Transverse colon (tissue), 4 donors: ENCODE data around the gene BCAN. TPM values are rescaled to one million over a fixed set of nuclear protein-coding genes. Genes with fewer than 3 reads are reported as not detected.
A peak's percentile ranks its signal among the peaks of the same experiment; 100 is the strongest.

ENCODE experiments used
- DNase-seq: peaks from one replicate; pipeline ENCODE4 v3.0.0-alpha.2; 2019
- H3K27ac ChIP-seq, 4 donors: fragments of 200-600 bp; sonication (generic); 2 replicates each; pipeline ENCODE4 v1.5.1; 2016 to 2018; ENCODE audit warnings: inconsistent platforms in 4 of 4
- H3K27me3 ChIP-seq: fragments of 200-600 bp; sonication (generic); 2 replicates; pipeline ENCODE4 v1.5.1; 2017; ENCODE audit warnings: inconsistent platforms
- H3K36me3 ChIP-seq, 4 donors: fragments of 200-600 bp; sonication (generic); 2 replicates each; pipeline ENCODE4 v1.5.1; 2017 to 2019; ENCODE audit warnings: inconsistent platforms in 4 of 4
- H3K4me1 ChIP-seq, 4 donors: fragments of 200-600 bp; sonication (generic); 2 replicates each; pipeline ENCODE4 v1.5.1; 2017 to 2020; ENCODE audit warnings: inconsistent platforms in 4 of 4
- H3K4me3 ChIP-seq, 4 donors: fragments of 200-600 bp; sonication (generic); 1 replicate in 1 of 4; 2 replicates in 3 of 4; pipeline versions ENCODE4 v1.5.1 to v1.6.1; 2017 to 2019; ENCODE audit warnings: inconsistent platforms in 4 of 4
- H3K9me3 ChIP-seq, 2 donors: fragments of 200-600 bp; sonication (generic); 2 replicates each; pipeline ENCODE4 v1.5.1; 2017 to 2019; ENCODE audit warnings: inconsistent platforms in 2 of 2
- EP300 ChIP-seq: sonication (generic); formaldehyde crosslinking; IDR thresholded peaks from one replicate; pipeline ENCODE4 v1.6.1; 2017; ENCODE audit warnings: antibody characterized with exemption, low read depth
- POLR2A ChIP-seq: fragments of 450-650 bp; IDR thresholded peaks from one replicate; pipeline ENCODE4 v1.6.1; 2016; ENCODE audit warnings: antibody characterized with exemption, mild to moderate bottlenecking, moderate library complexity
- POLR2AphosphoS5 ChIP-seq, 3 donors: sonication (generic); formaldehyde crosslinking; IDR thresholded peaks; one replicate each; pipeline ENCODE4 v1.6.1; 2016; ENCODE audit warnings: antibody characterized with exemption in 3 of 3
- WGBS, 2 donors: methylation state at CpG; one replicate each; pipeline ENCODE4 v1.1.5; 2018; ENCODE audit warnings: low coverage in 1 of 2; 5-methylcytosine and 5-hydroxymethylcytosine counted together
- in situ Hi-C, 4 donors: fragments of 200-750 bp; cut with MboI; loops; one replicate each; pipeline versions ENCODE4 v1.15.0 to v1.15.1; 2017; ENCODE audit warnings: low sequenced_read_pairs in 3 of 4, low pct_ligation_motif_present in 1 of 4, low pct_unique_long_range_greater_than_20kb in 1 of 4
- intact Hi-C: fragments of 100-400 bp; cut with DNase I; formaldehyde crosslinking; loops from one replicate; pipeline ENCODE4 v1.15.1; 2023; ENCODE audit warnings: low total_unique reads
- total RNA-seq, 4 donors: library from RNA; depleted of rRNA; stranded (reverse); fragments of >200 nt; gene quantifications; one replicate each; pipeline ENCODE4 v1.1.0, GENCODE V29; 2016
- TF ChIP-seq, protein P1 (sequence below), 5 experiments: fragments of 200-600 bp in 3 of 5; fragments of 450-650 bp in 2 of 5; sonication (generic) in 3 of 5; IDR thresholded peaks; 1 replicate in 2 of 5; 2 replicates in 3 of 5; pipeline ENCODE4 v1.5.1; 2016 to 2017; ENCODE audit warnings: antibody characterized with exemption in 5 of 5, inconsistent platforms in 3 of 5, mild to moderate bottlenecking in 2 of 5, moderate library complexity in 1 of 5

Gene BCAN
- total RNA-seq, 4 donors from 2014 or later: 0.55 to 0.95 TPM; not detected in 2

DNA sequence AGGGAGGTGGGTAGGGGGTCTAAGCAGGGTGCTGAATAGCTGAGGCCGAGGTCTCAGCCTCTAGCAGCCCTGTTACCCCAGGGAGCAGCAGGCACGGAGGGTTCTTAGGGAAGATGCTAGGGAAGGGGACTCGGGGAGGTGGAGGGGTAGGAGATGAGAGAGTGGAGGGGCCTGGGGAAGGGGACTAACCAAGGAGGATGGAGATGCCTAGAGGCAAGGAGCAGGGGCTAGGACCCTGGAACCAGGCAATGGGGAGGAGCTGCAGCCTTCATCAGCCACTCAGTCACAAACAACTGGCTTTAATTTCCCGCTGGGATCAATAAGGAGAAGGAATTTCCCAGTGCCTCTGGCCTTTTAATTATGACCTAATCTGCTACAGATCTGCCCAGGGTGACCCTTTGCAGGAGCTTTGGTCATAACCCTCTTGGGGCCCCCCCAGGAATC is 66.3 kb downstream of the BCAN start:
- H3K4me3 ChIP-seq: no peak overlapping the region
- H3K27me3 ChIP-seq: peaks cover 26% of the 10 kb centered on the region
- no peaks in the 10 kb centered on the region for H3K9me3 ChIP-seq
- DNase-seq: no peak
- H3K36me3 ChIP-seq: no peaks in the 10 kb centered on the region
- 57 to 59% methylated on average over 2 to 4 of the region's 4 CpGs for WGBS, 2 donors
- peaks cover 31 to 56% (median 41%) of the 10 kb centered on the region in 4 donors for H3K4me1 ChIP-seq
- no peak for TF ChIP-seq EP300
- TF ChIP-seq, protein P1, sequence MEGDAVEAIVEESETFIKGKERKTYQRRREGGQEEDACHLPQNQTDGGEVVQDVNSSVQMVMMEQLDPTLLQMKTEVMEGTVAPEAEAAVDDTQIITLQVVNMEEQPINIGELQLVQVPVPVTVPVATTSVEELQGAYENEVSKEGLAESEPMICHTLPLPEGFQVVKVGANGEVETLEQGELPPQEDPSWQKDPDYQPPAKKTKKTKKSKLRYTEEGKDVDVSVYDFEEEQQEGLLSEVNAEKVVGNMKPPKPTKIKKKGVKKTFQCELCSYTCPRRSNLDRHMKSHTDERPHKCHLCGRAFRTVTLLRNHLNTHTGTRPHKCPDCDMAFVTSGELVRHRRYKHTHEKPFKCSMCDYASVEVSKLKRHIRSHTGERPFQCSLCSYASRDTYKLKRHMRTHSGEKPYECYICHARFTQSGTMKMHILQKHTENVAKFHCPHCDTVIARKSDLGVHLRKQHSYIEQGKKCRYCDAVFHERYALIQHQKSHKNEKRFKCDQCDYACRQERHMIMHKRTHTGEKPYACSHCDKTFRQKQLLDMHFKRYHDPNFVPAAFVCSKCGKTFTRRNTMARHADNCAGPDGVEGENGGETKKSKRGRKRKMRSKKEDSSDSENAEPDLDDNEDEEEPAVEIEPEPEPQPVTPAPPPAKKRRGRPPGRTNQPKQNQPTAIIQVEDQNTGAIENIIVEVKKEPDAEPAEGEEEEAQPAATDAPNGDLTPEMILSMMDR (IDR thresholded peaks at IDR 0.05): no peak
- TF ChIP-seq POLR2A: no peak
- TF ChIP-seq POLR2AphosphoS5 (IDR thresholded peaks at IDR 0.05): no peak
- intact Hi-C loops (no loop called here), in situ Hi-C loops (loop anchor here in 1 of 4 donors (10.0 kb wide), 1 partner anchor 157 kb away; the partner anchor contains the start of gene NTRK1)
- H3K27ac ChIP-seq: peak overlapping the region in 3 of 4 donors; percentile 8 to 75 (median 29)

DNA sequence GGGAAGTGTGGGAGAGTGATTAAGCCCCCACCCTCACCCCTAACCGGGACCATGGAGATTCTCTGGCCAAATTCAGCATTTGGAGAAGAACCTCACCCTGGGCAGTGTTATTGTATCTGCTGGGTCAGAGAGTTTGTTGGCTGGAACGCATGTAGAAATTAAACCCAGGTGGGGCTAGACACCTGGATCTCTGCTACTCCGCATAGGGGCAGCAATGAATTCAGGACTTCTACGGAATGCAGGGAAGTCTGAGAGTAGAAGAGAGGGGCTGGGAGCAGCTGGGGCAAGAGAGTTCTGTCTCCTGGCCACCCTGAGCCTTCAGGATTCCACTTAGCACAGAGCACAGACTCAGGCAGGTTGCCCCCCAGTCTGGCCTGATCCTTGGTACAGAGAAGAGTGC is 67.1 kb downstream of the BCAN start:
- 64% methylated on average over 4 of the region's 4 CpGs; no CpG with 5 or more reads in 1 of the 2 donors for WGBS, 2 donors
- peaks cover 18% of the 10 kb centered on the region for H3K27me3 ChIP-seq
- DNase-seq: no peak
- TF ChIP-seq, protein P1 (IDR thresholded peaks at IDR 0.05): no peak
- no peak for TF ChIP-seq POLR2A
- TF ChIP-seq EP300: no peak
- no peak for TF ChIP-seq POLR2AphosphoS5 (IDR thresholded peaks at IDR 0.05)
- H3K4me3 ChIP-seq: no peak overlapping the region
- H3K27ac ChIP-seq: peak overlapping the region in 3 of 4 donors; percentile 17 to 49 (median 30)
- no peaks in the 10 kb centered on the region for H3K9me3 ChIP-seq
- H3K36me3 ChIP-seq: no peaks in the 10 kb centered on the region
- intact Hi-C loops (no loop called here), in situ Hi-C loops (loop anchor here in 1 of 4 donors (10.0 kb wide), 1 partner anchor 156 kb away; the partner anchor contains the start of gene NTRK1)
- peaks cover 31 to 56% (median 41%) of the 10 kb centered on the region in 4 donors for H3K4me1 ChIP-seq

Other genes starting within 250 kb of the BCAN start
- gene MEF2D, start 141.3 kb upstream of the BCAN start, total RNA-seq: 100 to 1,000 TPM in 1 of 4 donors, 10 to 100 TPM in 3; 26.1 to 200 (median 85.7) TPM
- gene IQGAP3, start 69.6 kb upstream of the BCAN start, total RNA-seq: 1 to 10 TPM; 1.7 to 9.4 (median 2.9) TPM
- gene TTC24, start 62.4 kb upstream of the BCAN start, total RNA-seq: not detected
- gene NAXE, start 50.3 kb upstream of the BCAN start, total RNA-seq: 100 to 1,000 TPM in 1 of 4 donors, 10 to 100 TPM in 3; 25.1 to 104 (median 77.5) TPM
- 100 to 1,000 TPM in 1 of 4 donors, 10 to 100 TPM in 3; 12.4 to 113 (median 28.9) TPM for gene GPATCH4, start 40.6 kb upstream of the BCAN start, total RNA-seq
- 1 to 10 TPM in 1 of 4 donors, under 1 TPM in 1, not detected in 2; 0.55 to 1.9 TPM for gene HAPLN2, start 22.7 kb upstream of the BCAN start, total RNA-seq
- gene NES, start 35.3 kb downstream of the BCAN start, total RNA-seq: 10 to 100 TPM in 1 of 4 donors, 1 to 10 TPM in 3; 3.3 to 15.5 (median 5.5) TPM
- 1 to 10 TPM in 1 of 4 donors, under 1 TPM in 1, not detected in 2; 0.79 to 1.9 TPM for gene CRABP2, start 63.5 kb downstream of the BCAN start, total RNA-seq
- 10 to 100 TPM; 37.4 to 40.8 (median 39.0) TPM for gene METTL25B, start 86.4 kb downstream of the BCAN start, total RNA-seq
- 10 to 100 TPM; 25.8 to 61.7 (median 33.1) TPM for gene ISG20L2, start 86.6 kb downstream of the BCAN start, total RNA-seq
- gene MRPL24, start 99.0 kb downstream of the BCAN start, total RNA-seq: 10 to 100 TPM in 3 of 4 donors, 1 to 10 TPM in 1; 6.8 to 44.9 (median 37.1) TPM
- gene HDGF, start 109.6 kb downstream of the BCAN start, total RNA-seq: 100 to 1,000 TPM; 150 to 204 (median 179) TPM
- gene PRCC, start 125.4 kb downstream of the BCAN start, total RNA-seq: 10 to 100 TPM; 15.1 to 69.9 (median 39.4) TPM
- gene SH2D2A, start 174.7 kb downstream of the BCAN start, total RNA-seq: 1 to 10 TPM in 3 of 4 donors, not detected in 1; 1.9 to 5.9 (median 3.4) TPM
- gene INSRR, start 217.0 kb downstream of the BCAN start, total RNA-seq: not detected
- 1 to 10 TPM in 1 of 4 donors, under 1 TPM in 2, not detected in 1; 0.20 to 2.6 (median 0.64) TPM for gene NTRK1, start 218.7 kb downstream of the BCAN start, total RNA-seq